Astrocyte (in vitro differentiated cells and primary cell): ENCODE data around the gene LRTM2. TPM values are rescaled to one million over a fixed set of nuclear protein-coding genes. Genes with fewer than 3 reads are reported as not detected.
"Not testable (repeated sequence)": the region's sequence is repeated elsewhere in the genome, so short reads cannot be mapped to it uniquely, and the experiment has no call there.

ENCODE experiments used
- DNase-seq: peaks from one replicate; pipeline ENCODE4 v3.0.0-alpha.2; 2010; ENCODE audit warnings: low read depth
- FAIRE-seq: peaks from 2 replicates; lab custom pipeline; 2011; peaks lifted over from hg19 to GRCh38; lab: Jason Lieb, UNC
- H2AFZ ChIP-seq: 2 replicates; pipeline ENCODE4 v1.6.0; 2012; ENCODE audit warnings: low read depth, low read length, inconsistent platforms
- H3K27ac ChIP-seq: 2 replicates; pipeline ENCODE4 v1.5.1; 2011; ENCODE audit warnings: low read depth, low read length, inconsistent platforms
- H3K27me3 ChIP-seq: 2 replicates; pipeline ENCODE4 v1.6.0; 2011; ENCODE audit warnings: low read length, inconsistent platforms; ENCODE audit not compliant: insufficient read depth
- H3K36me3 ChIP-seq: 2 replicates; pipeline ENCODE4 v1.5.1; 2011; ENCODE audit warnings: low read length, inconsistent platforms; ENCODE audit not compliant: insufficient read depth
- H3K4me1 ChIP-seq: 2 replicates; pipeline ENCODE4 v1.5.1; 2011; ENCODE audit warnings: low read length, inconsistent platforms; ENCODE audit not compliant: insufficient read depth
- H3K4me2 ChIP-seq: 2 replicates; pipeline ENCODE4 v1.6.0; 2012; ENCODE audit warnings: low read length, inconsistent platforms
- H3K4me3 ChIP-seq: 2 replicates; pipeline ENCODE4 v1.5.1; 2011; ENCODE audit warnings: low read depth, mild to moderate bottlenecking, low read length, inconsistent platforms; ENCODE audit not compliant: insufficient read depth
- H3K79me2 ChIP-seq: 2 replicates; pipeline ENCODE4 v1.6.0; 2012; ENCODE audit warnings: mild to moderate bottlenecking, low read length, inconsistent platforms; ENCODE audit not compliant: insufficient read depth
- H3K9ac ChIP-seq: 2 replicates; pipeline ENCODE4 v1.6.0; 2012; ENCODE audit warnings: mild to moderate bottlenecking, low read length, inconsistent platforms
- H3K9me3 ChIP-seq: 2 replicates; pipeline ENCODE4 v1.5.1; 2012; ENCODE audit warnings: low read depth, mild to moderate bottlenecking, low read length, inconsistent platforms; ENCODE audit not compliant: insufficient read depth
- H4K20me1 ChIP-seq: 2 replicates; pipeline ENCODE4 v1.6.0; 2012; ENCODE audit warnings: low read length, inconsistent platforms; ENCODE audit not compliant: insufficient read depth
- H3K27ac Mint-ChIP-seq: one replicate; pipeline ENCODE4 v1.8.0; 2021; ENCODE audit warnings: mild to moderate bottlenecking, mixed read lengths; ENCODE audit not compliant: unreplicated experiment
- H3K27me3 Mint-ChIP-seq: one replicate; pipeline ENCODE4 v1.8.0; 2021; ENCODE audit warnings: low read depth, mixed read lengths; ENCODE audit not compliant: unreplicated experiment
- H3K36me3 Mint-ChIP-seq: one replicate; pipeline ENCODE4 v1.8.0; 2021; ENCODE audit warnings: low read depth, mixed read lengths; ENCODE audit not compliant: unreplicated experiment
- H3K4me1 Mint-ChIP-seq: one replicate; pipeline ENCODE4 v1.8.0; 2021; ENCODE audit warnings: low read depth, mixed read lengths; ENCODE audit not compliant: unreplicated experiment
- H3K4me3 Mint-ChIP-seq: one replicate; pipeline ENCODE4 v1.8.0; 2021; ENCODE audit warnings: mild to moderate bottlenecking, moderate library complexity, mixed read lengths; ENCODE audit not compliant: unreplicated experiment
- H3K9me3 Mint-ChIP-seq: one replicate; pipeline ENCODE4 v1.8.0; 2021; ENCODE audit warnings: mild to moderate bottlenecking, mixed read lengths; ENCODE audit not compliant: unreplicated experiment
- CTCF ChIP-seq: IDR thresholded peaks from 2 replicates; pipeline ENCODE4 v1.5.1; 2011; ENCODE audit warnings: low read depth, mild to moderate bottlenecking, inconsistent platforms, low read length, moderate library complexity; ENCODE audit not compliant: insufficient read depth
- EZH2 ChIP-seq: IDR thresholded peaks from 2 replicates; pipeline ENCODE4 v1.6.1; 2012; ENCODE audit warnings: mild to moderate bottlenecking, low read length, inconsistent platforms; ENCODE audit not compliant: insufficient read depth
- total RNA-seq: library from RNA; stranded (reverse); gene quantifications from 2 replicates; pipeline ENCODE4 v1.2.1, GENCODE V29; 2021

Gene LRTM2
- total RNA-seq, 1 donor from 2014 or later, result not detected

GRCh38 chr12:1816730-1817348, 3.5 kb upstream of the LRTM2 start:
- no peaks in the 10 kb centered on the region for H3K36me3 Mint-ChIP-seq
- Histone ChIP-seq H4K20me1 (no peaks in the 10 kb centered on the region), H3K4me3 (no peak overlapping the region), H3K9me3 (no peaks in the 10 kb centered on the region), H3K4me2 (no peak overlapping the region), H3K36me3 (no peaks in the 10 kb centered on the region), H2AFZ (no peak overlapping the region), H3K27me3 (peaks cover 47% of the 10 kb centered on the region), H3K27ac (no peak overlapping the region), H3K9ac (no peak overlapping the region), H3K79me2 (no peaks in the 10 kb centered on the region), H3K4me1 (peaks cover 4% of the 10 kb centered on the region)
- H3K9me3 Mint-ChIP-seq, result peaks cover 8% of the 10 kb centered on the region
- no peak for TF ChIP-seq EZH2
- no peak overlapping the region for H3K27ac Mint-ChIP-seq
- DNase-seq (no peak), FAIRE-seq (no peak)
- H3K27me3 Mint-ChIP-seq, result peaks cover 47% of the 10 kb centered on the region
- no peak overlapping the region for H3K4me3 Mint-ChIP-seq
- peaks cover 11% of the 10 kb centered on the region for H3K4me1 Mint-ChIP-seq

- H3K4me1 Mint-ChIP-seq, result not testable (repeated sequence)
These were observed 2.4 kb upstream of the LRTM2 start for GRCh38 chr12:1817928-1818327.

GRCh38 chr12:1819050-1819449, 1.3 kb upstream of the LRTM2 start:
- DNase-seq (no peak), FAIRE-seq (no peak)
- Mint-ChIP-seq H3K9me3 (peaks cover 8% of the 10 kb centered on the region), H3K27ac (no peak overlapping the region), H3K36me3 (no peaks in the 10 kb centered on the region), H3K27me3 (peaks cover 62% of the 10 kb centered on the region), H3K4me1 (peaks cover 3% of the 10 kb centered on the region), H3K4me3 (no peak overlapping the region)
- Histone ChIP-seq H3K9me3 (no peaks in the 10 kb centered on the region), H3K4me3 (no peak overlapping the region), H3K79me2 (no peaks in the 10 kb centered on the region), H3K36me3 (no peaks in the 10 kb centered on the region), H3K4me1 (no peaks in the 10 kb centered on the region), H3K27ac (no peak overlapping the region), H4K20me1 (no peaks in the 10 kb centered on the region), H2AFZ (no peak overlapping the region), H3K9ac (no peak overlapping the region), H3K27me3 (peaks cover 61% of the 10 kb centered on the region), H3K4me2 (no peak overlapping the region)
- TF ChIP-seq EZH2, result no peak

More at GRCh38 chr12:1817928-1818327, 2.4 kb upstream of the LRTM2 start:
- FAIRE-seq, H3K4me3 Mint-ChIP-seq, H3K9me3 Mint-ChIP-seq, H3K9me3 ChIP-seq, H3K4me2 ChIP-seq, H3K27ac Mint-ChIP-seq, H3K4me3 ChIP-seq, H3K4me1 ChIP-seq, H4K20me1 ChIP-seq, H3K9ac ChIP-seq, H3K79me2 ChIP-seq, H3K36me3 Mint-ChIP-seq, H3K36me3 ChIP-seq, DNase-seq, H2AFZ ChIP-seq, H3K27ac ChIP-seq: not testable (repeated sequence)
- H3K27me3 Mint-ChIP-seq, result peaks cover 54% of the 10 kb centered on the region
- peaks cover 55% of the 10 kb centered on the region for H3K27me3 ChIP-seq

GRCh38 chr12:1819571-1819970, 794 bp upstream of the LRTM2 start:
- Histone ChIP-seq H2AFZ (no peak overlapping the region), H3K4me2 (no peak overlapping the region), H3K9me3 (no peaks in the 10 kb centered on the region), H3K36me3 (no peaks in the 10 kb centered on the region), H3K4me1 (no peaks in the 10 kb centered on the region), H3K79me2 (no peaks in the 10 kb centered on the region), H3K27me3 (peaks cover 61% of the 10 kb centered on the region), H3K9ac (no peak overlapping the region), H3K27ac (no peak overlapping the region), H3K4me3 (no peak overlapping the region), H4K20me1 (no peaks in the 10 kb centered on the region)
- Mint-ChIP-seq H3K4me3 (no peak overlapping the region), H3K36me3 (no peaks in the 10 kb centered on the region), H3K4me1 (peaks cover 3% of the 10 kb centered on the region), H3K9me3 (peaks cover 8% of the 10 kb centered on the region), H3K27ac (no peak overlapping the region), H3K27me3 (peaks cover 63% of the 10 kb centered on the region)
- no peak for DNase-seq
- FAIRE-seq, result no peak
- TF ChIP-seq EZH2, result no peak
- no peak for TF ChIP-seq CTCF
